Ovary (tissue), 9 donors: Measurements from ENCODE around the gene ST6GALNAC3. TPM values are rescaled to one million over a fixed set of nuclear protein-coding genes. Genes with fewer than 3 reads are reported as not detected.

ENCODE experiments used
- DNase-seq, 5 donors: peaks; one replicate each; pipeline ENCODE4 v3.0.0-alpha.2; 2019 to 2020
- H3K27ac ChIP-seq, 2 donors: fragments of 200-600 bp; one replicate each; pipeline versions ENCODE4 v1.5.1 to v1.8.0; 2019 to 2022
- H3K27me3 ChIP-seq: fragments of 200-600 bp; one replicate; pipeline ENCODE4 v1.8.0; 2022
- H3K36me3 ChIP-seq: fragments of 200-600 bp; sonication (generic); one replicate; pipeline ENCODE4 v1.5.1; 2019
- H3K4me1 ChIP-seq: one replicate; pipeline ENCODE4 v1.8.1; 2013; ENCODE audit warnings: mild to moderate bottlenecking, moderate library complexity; ENCODE audit not compliant: insufficient read depth
- H3K4me3 ChIP-seq: fragments of 200-600 bp; sonication (generic); one replicate; pipeline ENCODE4 v1.5.1; 2017
- H3K9me3 ChIP-seq, 2 donors: fragments of 200-600 bp in 1 of 2; sonication (generic) in 1 of 2; one replicate each; pipeline versions ENCODE4 v1.5.1 to v1.8.1; 2013 to 2019; ENCODE audit warnings: mild to moderate bottlenecking in 1 of 2, moderate library complexity in 1 of 2
- EP300 ChIP-seq: sonication (generic); formaldehyde crosslinking; IDR thresholded peaks from one replicate; pipeline ENCODE4 v1.6.1; 2017; ENCODE audit warnings: antibody characterized with exemption
- POLR2A ChIP-seq: fragments of 450-650 bp; IDR thresholded peaks from one replicate; pipeline ENCODE4 v1.6.1; 2017; ENCODE audit warnings: antibody characterized with exemption, mild to moderate bottlenecking, moderate library complexity
- WGBS, 3 donors: extraction: QIAGEN DNeasy Blood & Tissue Kit in 1 of 3; methylation state at CpG; one replicate each; pipeline versions ENCODE4 v1.1.5 to v1.1.7; 2013 to 2017; 5-methylcytosine and 5-hydroxymethylcytosine counted together
- intact Hi-C, 4 donors: fragments of 100-400 bp; cut with DNase I; formaldehyde crosslinking; loops; one replicate each; pipeline versions ENCODE4 v1.11.0 to v1.15.1; 2022 to 2023
- polyA plus RNA-seq, 2 donors: library from polyadenylated mRNA; stranded (reverse); fragments of 200-250 nt in 1 of 2; fragments of 350-450 nt in 1 of 2; fragmentation: Illumina TruSeq in 1 of 2; extraction: RNeasy Lipid Tissue Mini Kit (QIAGEN cat#74804) in 1 of 2; gene quantifications; one replicate each; pipeline ENCODE4 v1.2.3, GENCODE V29; 2013 to 2014
- total RNA-seq, 7 donors: library from RNA; depleted of rRNA in 2 of 7; stranded (reverse); fragments of >200 nt in 2 of 7; fragmentation: NEBNext Ultra II Directional in 3 of 7; extraction: Animal tissue kit (Norgen Biotek cat#: 25700) in 3 of 7; gene quantifications; one replicate each; pipeline versions ENCODE4 v1.1.0 to v1.2.4, GENCODE V29; 2016 to 2023
- TF ChIP-seq, protein P1 (sequence below), 3 donors: fragments of 450-650 bp in 2 of 3; fragments of 200-600 bp in 1 of 3; IDR thresholded peaks; one replicate each; pipeline versions ENCODE4 v1.5.1 to v1.8.0; 2016 to 2022; ENCODE audit warnings: antibody characterized with exemption in 3 of 3, mild to moderate bottlenecking in 1 of 3
- donor health status: DM: no; HTN: no; CAD: no; lungs with moderate emphysema.
- donor health status: DM: no; HTN: no; CAD: no.
- donor health status: Bipolar disorder and iron deficiency.
- donor health status: DM: yes; HTN: yes; CAD: no.
- donor health status: DM: no; HTN: no; CAD: no.
- donor health status: DM: yes; HTN: yes; CAD: no.

The ST6GALNAC3 gene
- total and polyA plus RNA-seq, 9 donors, result 1.9 to 6.7 (median 4.0) TPM

DNA sequence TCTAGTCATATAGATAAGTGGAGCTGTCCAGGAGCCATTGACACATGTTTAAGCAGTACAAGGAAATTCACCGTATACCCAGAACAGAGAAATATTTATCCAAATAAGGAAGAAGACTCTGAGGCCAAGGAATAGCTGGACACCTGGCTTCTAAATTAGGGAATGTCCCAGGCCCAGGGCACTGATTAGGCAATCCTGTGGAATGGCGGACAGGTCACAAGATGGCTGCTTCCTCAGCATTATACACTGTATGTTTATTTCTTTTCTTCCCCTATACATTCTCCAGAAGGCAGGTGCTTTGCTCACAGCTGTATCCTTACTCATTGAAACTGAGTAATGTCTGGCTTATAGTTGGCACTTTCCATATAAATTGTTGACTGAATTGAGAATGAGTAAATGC is 59.4 kb downstream of the ST6GALNAC3 start:
- no peak for DNase-seq
- H3K36me3 ChIP-seq, result no peaks in the 10 kb centered on the region
- no peaks in the 10 kb centered on the region for H3K27me3 ChIP-seq
- 94 to 96% (median 95%) methylated on average over 2 of the region's 2 CpGs for WGBS, 3 donors
- no peaks in the 10 kb centered on the region for H3K4me1 ChIP-seq
- no peak for TF ChIP-seq POLR2A
- TF ChIP-seq, protein P1, sequence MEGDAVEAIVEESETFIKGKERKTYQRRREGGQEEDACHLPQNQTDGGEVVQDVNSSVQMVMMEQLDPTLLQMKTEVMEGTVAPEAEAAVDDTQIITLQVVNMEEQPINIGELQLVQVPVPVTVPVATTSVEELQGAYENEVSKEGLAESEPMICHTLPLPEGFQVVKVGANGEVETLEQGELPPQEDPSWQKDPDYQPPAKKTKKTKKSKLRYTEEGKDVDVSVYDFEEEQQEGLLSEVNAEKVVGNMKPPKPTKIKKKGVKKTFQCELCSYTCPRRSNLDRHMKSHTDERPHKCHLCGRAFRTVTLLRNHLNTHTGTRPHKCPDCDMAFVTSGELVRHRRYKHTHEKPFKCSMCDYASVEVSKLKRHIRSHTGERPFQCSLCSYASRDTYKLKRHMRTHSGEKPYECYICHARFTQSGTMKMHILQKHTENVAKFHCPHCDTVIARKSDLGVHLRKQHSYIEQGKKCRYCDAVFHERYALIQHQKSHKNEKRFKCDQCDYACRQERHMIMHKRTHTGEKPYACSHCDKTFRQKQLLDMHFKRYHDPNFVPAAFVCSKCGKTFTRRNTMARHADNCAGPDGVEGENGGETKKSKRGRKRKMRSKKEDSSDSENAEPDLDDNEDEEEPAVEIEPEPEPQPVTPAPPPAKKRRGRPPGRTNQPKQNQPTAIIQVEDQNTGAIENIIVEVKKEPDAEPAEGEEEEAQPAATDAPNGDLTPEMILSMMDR (IDR thresholded peaks at IDR 0.05), result no peak
- no peak for TF ChIP-seq EP300
- H3K27ac ChIP-seq, result no peak overlapping the region
- intact Hi-C loops, result no loop called here
- H3K9me3 ChIP-seq, result no peaks in the 10 kb centered on the region
- no peak overlapping the region for H3K4me3 ChIP-seq

DNA sequence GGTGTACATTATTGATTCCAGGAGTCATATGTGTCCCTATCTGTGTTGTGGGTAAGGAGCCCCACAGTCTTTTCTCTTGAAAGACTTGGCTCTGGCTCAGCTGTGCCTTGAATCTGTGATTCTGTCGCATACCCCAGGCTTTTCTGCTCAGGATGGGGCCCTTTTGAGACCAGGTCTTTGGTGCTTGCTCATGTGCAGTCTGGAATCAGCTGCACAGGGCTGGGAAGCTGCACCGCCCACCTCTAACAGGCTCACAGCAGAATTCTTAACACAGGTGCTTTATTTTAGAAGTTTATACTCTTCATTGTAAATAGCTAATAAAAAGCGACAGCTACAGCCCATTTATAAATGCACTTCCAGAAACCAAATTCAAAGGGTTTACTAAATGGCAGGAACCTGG is 61.3 kb downstream of the ST6GALNAC3 start:
- H3K36me3 ChIP-seq, result no peaks in the 10 kb centered on the region
- H3K27me3 ChIP-seq, result no peaks in the 10 kb centered on the region
- WGBS, 3 donors, result 56 to 75% (median 68%) methylated on average over 3 of the region's 3 CpGs
- no peak for DNase-seq
- H3K9me3 ChIP-seq, result no peaks in the 10 kb centered on the region
- TF ChIP-seq EP300 (no peak), POLR2A (no peak)
- TF ChIP-seq, protein P1 (IDR thresholded peaks at IDR 0.05), result no peak
- H3K27ac ChIP-seq, result no peak overlapping the region
- no peak overlapping the region for H3K4me3 ChIP-seq
- intact Hi-C loops, result no loop called here
- H3K4me1 ChIP-seq, result no peaks in the 10 kb centered on the region

DNA sequence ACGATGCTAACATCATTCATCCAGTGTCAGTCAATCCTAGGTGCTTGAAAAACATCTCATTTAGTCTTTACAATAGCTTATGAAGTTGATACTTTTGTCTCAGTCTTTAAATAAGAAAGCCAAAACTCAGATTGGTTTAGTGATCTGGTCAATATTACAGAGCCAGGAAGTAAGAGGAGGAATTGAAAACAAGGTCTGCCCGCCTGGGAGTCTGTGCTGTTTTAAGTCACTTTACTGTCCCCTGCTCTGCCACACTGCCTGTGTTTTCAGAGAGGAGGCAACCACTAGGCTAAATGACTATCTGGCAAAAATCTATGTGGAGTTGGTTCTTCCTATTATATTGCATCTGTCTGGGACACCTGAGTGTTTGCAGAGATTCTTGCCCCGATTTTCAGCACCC is 62.3 kb downstream of the ST6GALNAC3 start:
- Histone ChIP-seq H3K27me3 (no peaks in the 10 kb centered on the region), H3K36me3 (no peaks in the 10 kb centered on the region), H3K9me3 (no peaks in the 10 kb centered on the region), H3K27ac (no peak overlapping the region), H3K4me3 (no peak overlapping the region), H3K4me1 (no peaks in the 10 kb centered on the region)
- 81 to 89% (median 81%) methylated on average over 3 of the region's 3 CpGs for WGBS, 3 donors
- DNase-seq, result no peak
- TF ChIP-seq, protein P1 (IDR thresholded peaks at IDR 0.05), result no peak
- TF ChIP-seq EP300 (no peak), POLR2A (no peak)
- intact Hi-C loops, result no loop called here

DNA sequence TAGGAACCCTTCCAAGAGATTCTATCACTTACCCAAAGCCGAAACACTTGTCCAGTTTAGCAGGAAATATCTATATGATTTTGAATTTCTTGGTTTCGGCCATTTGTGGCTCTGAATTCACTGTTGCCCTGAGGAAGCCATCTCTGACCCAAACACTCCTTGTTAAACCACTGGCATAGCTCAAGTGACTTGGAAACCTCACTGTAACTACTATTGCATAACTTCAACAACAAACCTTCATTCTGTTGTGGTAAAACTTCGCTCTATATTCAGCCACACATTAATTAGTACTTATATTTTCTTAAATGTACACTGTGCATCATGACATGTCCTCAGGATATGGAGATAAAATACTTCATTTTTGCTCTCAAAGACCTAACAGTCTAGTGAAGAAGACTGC is 63.2 kb downstream of the ST6GALNAC3 start:
- no peaks in the 10 kb centered on the region for H3K9me3 ChIP-seq
- no peak overlapping the region for H3K4me3 ChIP-seq
- TF ChIP-seq POLR2A (no peak), EP300 (no peak)
- TF ChIP-seq, protein P1 (IDR thresholded peaks at IDR 0.05), result no peak
- no peaks in the 10 kb centered on the region for H3K4me1 ChIP-seq
- intact Hi-C loops, result no loop called here
- WGBS, 3 donors, result 90 to 99% (median 97%) methylated on average over 3 of the region's 3 CpGs
- no peak overlapping the region for H3K27ac ChIP-seq
- DNase-seq, result no peak
- H3K36me3 ChIP-seq, result no peaks in the 10 kb centered on the region
- no peaks in the 10 kb centered on the region for H3K27me3 ChIP-seq

DNA sequence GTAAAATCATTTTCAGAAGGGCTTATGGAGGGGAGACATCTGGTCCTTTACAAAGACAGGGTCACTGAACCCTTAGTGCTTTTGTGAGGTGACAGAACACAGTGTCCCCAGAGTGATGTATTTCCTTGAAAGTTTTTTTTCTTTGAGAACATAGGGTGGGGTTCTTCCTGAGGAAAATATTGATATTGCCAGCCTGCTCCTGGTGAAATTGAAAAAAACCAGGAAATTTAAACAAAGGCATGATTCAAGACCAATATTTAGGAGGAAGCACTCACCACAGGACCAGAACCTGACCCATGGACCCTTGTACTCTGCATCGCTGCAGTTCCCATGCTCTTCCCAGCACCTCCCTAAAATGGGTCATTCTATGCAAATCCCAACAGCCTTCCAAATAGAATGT is 63.7 kb downstream of the ST6GALNAC3 start:
- Histone ChIP-seq H3K27ac (no peak overlapping the region), H3K4me1 (no peaks in the 10 kb centered on the region), H3K4me3 (no peak overlapping the region), H3K36me3 (no peaks in the 10 kb centered on the region), H3K9me3 (no peaks in the 10 kb centered on the region), H3K27me3 (no peaks in the 10 kb centered on the region)
- 86 to 97% (median 90%) methylated on average over 1 of the region's 1 CpG for WGBS, 3 donors
- no peak for DNase-seq
- intact Hi-C loops, result no loop called here
- TF ChIP-seq EP300 (no peak), POLR2A (no peak)
- TF ChIP-seq, protein P1 (IDR thresholded peaks at IDR 0.05), result no peak
